GM12875 (cell line): ENCODE data around the gene ZNF181.
A peak's percentile ranks its signal among the peaks of the same experiment; 100 is the strongest.

Experiments
- H3K4me3 ChIP-seq: one replicate; pipeline ENCODE4 v1.5.1; 2011; ENCODE audit warnings: low read depth, low read length, control low read depth
- CTCF ChIP-seq: IDR thresholded peaks from 2 replicates; pipeline ENCODE4 v1.5.1; 2011; ENCODE audit warnings: low read depth, mild to moderate bottlenecking, control low read depth, inconsistent platforms, low read length, moderate library complexity, borderline replicate concordance; ENCODE audit not compliant: insufficient read depth

ZNF181 gene

GRCh38 chr19:34757441-34757840, 23.4 kb downstream of the ZNF181 start:
- no peak for TF ChIP-seq CTCF
- H3K4me3 ChIP-seq, result no peak overlapping the region

GRCh38 chr19:34759218-34759917, 25.3 kb downstream of the ZNF181 start:
- TF ChIP-seq CTCF, result no peak
- H3K4me3 ChIP-seq, result no peak overlapping the region

- TF ChIP-seq CTCF, result no peak
- H3K4me3 ChIP-seq, result no peak overlapping the region
Measured at GRCh38 chr19:34766386-34766785, 32.3 kb downstream of the ZNF181 start.

- no peak for TF ChIP-seq CTCF
- no peak overlapping the region for H3K4me3 ChIP-seq
Measured at GRCh38 chr19:34767951-34768350, 33.9 kb downstream of the ZNF181 start.

GRCh38 chr19:34772697-34773554, 38.9 kb downstream of the ZNF181 start, which contains the start of gene ZNF599:
Gene ZNF599, minus strand, starts transcription at chr19:34773215. Its CDS starts 374 bp downstream, at chr19:34772841.
- no peak for TF ChIP-seq CTCF
- H3K4me3 ChIP-seq, result peak within 1 kb of the TSS; percentile 77

- TF ChIP-seq CTCF, result no peak
- H3K4me3 ChIP-seq, result no peak overlapping the region
Measured at GRCh38 chr19:34773555-34773864, 39.5 kb downstream of the ZNF181 start.

GRCh38 chr19:34774857-34775256, 40.8 kb downstream of the ZNF181 start:
- H3K4me3 ChIP-seq, result no peak overlapping the region

More at GRCh38 chr19:34774857-34775256, 40.8 kb downstream of the ZNF181 start:
- no peak for TF ChIP-seq CTCF
